OCI-LY1 (cell line): ENCODE data around the gene VTCN1.

Source experiments
- H2AFZ ChIP-seq: fragments of 200-600 bp; sonication (generic), shearing (Covaris generic); 2 replicates; pipeline ENCODE4 v1.6.0; 2014; ENCODE audit warnings: antibody characterized with exemption, mild to moderate bottlenecking, low read length
- H3F3A ChIP-seq: fragments of 200-600 bp; sonication (generic), shearing (Covaris generic); 2 replicates; pipeline ENCODE4 v1.6.0; 2014; ENCODE audit warnings: mild to moderate bottlenecking, antibody characterized with exemption, low read length, moderate library complexity; ENCODE audit not compliant: insufficient read depth
- H3K27ac ChIP-seq: fragments of 200-600 bp; sonication (generic); 2 replicates; pipeline ENCODE4 v1.5.1; 2014; ENCODE audit warnings: low read length, mixed run types, mild to moderate bottlenecking, low read depth; ENCODE audit not compliant: poor library complexity, severe bottlenecking
- H3K27me3 ChIP-seq: fragments of 200-600 bp; sonication (generic); 2 replicates; pipeline ENCODE4 v1.6.0; 2014; ENCODE audit warnings: antibody characterized with exemption, mild to moderate bottlenecking, low read length, moderate library complexity; ENCODE audit not compliant: insufficient read depth
- H3K36me3 ChIP-seq: fragments of 200-600 bp; sonication (generic); 2 replicates; pipeline ENCODE4 v1.6.1; 2014; ENCODE audit warnings: mild to moderate bottlenecking, antibody characterized with exemption, low read length, moderate library complexity, mixed read lengths; ENCODE audit not compliant: insufficient read depth
- H3K4me1 ChIP-seq: fragments of 200-600 bp; sonication (generic); 2 replicates; pipeline ENCODE4 v1.5.1; 2014; ENCODE audit warnings: mild to moderate bottlenecking, low read length, moderate library complexity; ENCODE audit not compliant: insufficient read depth, severe bottlenecking
- H3K4me2 ChIP-seq: fragments of 200-600 bp; sonication (generic), shearing (Covaris generic); 2 replicates; pipeline ENCODE4 v1.6.1; 2014; ENCODE audit warnings: low read length
- H3K4me3 ChIP-seq: fragments of 200-600 bp; sonication (generic); 2 replicates; pipeline ENCODE4 v1.5.1; 2014; ENCODE audit warnings: low read length, low read depth, mild to moderate bottlenecking, mixed read lengths; ENCODE audit not compliant: poor library complexity, severe bottlenecking
- H3K79me2 ChIP-seq: fragments of 200-600 bp; shearing (Covaris generic); 2 replicates; pipeline ENCODE4 v1.6.1; 2016; ENCODE audit warnings: mixed run types, low read length, mixed read lengths; ENCODE audit not compliant: insufficient read depth
- H3K9ac ChIP-seq: fragments of 200-600 bp; sonication (generic), shearing (Covaris generic); 2 replicates; pipeline ENCODE4 v1.6.1; 2014; ENCODE audit warnings: mild to moderate bottlenecking, low read length, mixed read lengths
- H3K9me2 ChIP-seq: fragments of 200-600 bp; sonication (generic), shearing (Covaris generic); 2 replicates; pipeline ENCODE4 v1.6.1; 2014; ENCODE audit warnings: low read depth, mild to moderate bottlenecking, low read length, mixed read lengths
- H3K9me3 ChIP-seq: fragments of 200-600 bp; shearing (Covaris generic); 2 replicates; pipeline ENCODE4 v1.6.1; 2014; ENCODE audit warnings: low read length, mixed read lengths
- H4K20me1 ChIP-seq: fragments of 200-600 bp; sonication (generic), shearing (Covaris generic); 2 replicates; pipeline ENCODE4 v1.6.0; 2016; ENCODE audit warnings: mild to moderate bottlenecking, low read length; ENCODE audit not compliant: insufficient read depth
- CTCF ChIP-seq: fragments of 200-600 bp; sonication (generic), shearing (Covaris generic); IDR thresholded peaks from 2 replicates; pipeline ENCODE4 v1.5.1; 2017; ENCODE audit warnings: mild to moderate bottlenecking, antibody characterized with exemption, low read length, moderate library complexity, mixed read lengths
- EZH2 ChIP-seq: fragments of 200-600 bp; sonication (generic), shearing (Covaris generic); IDR thresholded peaks from 2 replicates; pipeline ENCODE4 v1.8.0; 2017; ENCODE audit warnings: borderline replicate concordance, mixed run types, mild to moderate bottlenecking, antibody characterized with exemption, low read length, moderate library complexity, mixed read lengths

VTCN1 gene

GRCh38 chr1:117231748-117232373, 21.1 kb upstream of the VTCN1 start:
- no peak overlapping the region for H2AFZ ChIP-seq

GRCh38 chr1:117231312-117231711, 20.6 kb upstream of the VTCN1 start:
- Histone ChIP-seq H3F3A (no peaks in the 10 kb centered on the region), H4K20me1 (no peaks in the 10 kb centered on the region)

More at GRCh38 chr1:117231748-117232373, 21.1 kb upstream of the VTCN1 start:
- no peak for TF ChIP-seq EZH2
- no peak for TF ChIP-seq CTCF
- no peak overlapping the region for H3K27ac ChIP-seq
- no peaks in the 10 kb centered on the region for H3K79me2 ChIP-seq
- no peaks in the 10 kb centered on the region for H3K9me3 ChIP-seq
- H3K27me3 ChIP-seq = no peaks in the 10 kb centered on the region
- no peak overlapping the region for H3K4me3 ChIP-seq
- no peak overlapping the region for H3K4me2 ChIP-seq
- H3K9ac ChIP-seq = no peak overlapping the region
- no peaks in the 10 kb centered on the region for H3K36me3 ChIP-seq
- H4K20me1 ChIP-seq = no peaks in the 10 kb centered on the region
- H3K4me1 ChIP-seq = no peaks in the 10 kb centered on the region
- no peaks in the 10 kb centered on the region for H3F3A ChIP-seq
- no peaks in the 10 kb centered on the region for H3K9me2 ChIP-seq

GRCh38 chr1:117229217-117229616, 18.5 kb upstream of the VTCN1 start:
- H3F3A ChIP-seq = no peaks in the 10 kb centered on the region
- no peak overlapping the region for H3K9ac ChIP-seq
- no peak overlapping the region for H3K4me2 ChIP-seq
- H3K36me3 ChIP-seq = no peaks in the 10 kb centered on the region
- no peaks in the 10 kb centered on the region for H3K27me3 ChIP-seq
- H3K9me3 ChIP-seq = no peaks in the 10 kb centered on the region
- no peak for TF ChIP-seq CTCF
- no peak for TF ChIP-seq EZH2
- no peak overlapping the region for H3K4me3 ChIP-seq
- no peak overlapping the region for H3K27ac ChIP-seq
- no peaks in the 10 kb centered on the region for H4K20me1 ChIP-seq
- H3K4me1 ChIP-seq = no peaks in the 10 kb centered on the region
- no peak overlapping the region for H2AFZ ChIP-seq
- no peaks in the 10 kb centered on the region for H3K79me2 ChIP-seq
- H3K9me2 ChIP-seq = no peaks in the 10 kb centered on the region

More at GRCh38 chr1:117231312-117231711, 20.6 kb upstream of the VTCN1 start:
- Histone ChIP-seq H3K9me2 (no peaks in the 10 kb centered on the region), H3K9me3 (no peaks in the 10 kb centered on the region), H3K36me3 (no peaks in the 10 kb centered on the region), H3K79me2 (no peaks in the 10 kb centered on the region), H3K4me2 (no peak overlapping the region), H3K27me3 (no peaks in the 10 kb centered on the region), H3K9ac (no peak overlapping the region), H2AFZ (no peak overlapping the region), H3K4me1 (no peaks in the 10 kb centered on the region), H3K4me3 (no peak overlapping the region), H3K27ac (no peak overlapping the region)
- TF ChIP-seq EZH2 (no peak), CTCF (no peak)
